Ureter (tissue), 1 donor: Measurements from ENCODE around the gene SHCBP1L. TPM values are rescaled to one million over a fixed set of nuclear protein-coding genes. Genes with fewer than 3 reads are reported as not detected.

Experiments used
- DNase-seq: peaks from one replicate; pipeline ENCODE4 v3.0.0-alpha.2; 2020; ENCODE audit warnings: low spot score
- total RNA-seq: library from RNA; stranded (reverse); gene quantifications from one replicate; pipeline ENCODE4 v1.2.4, GENCODE V29; 2023
- donor health status: DM: yes; HTN: yes; CAD: no.

Gene SHCBP1L
- total RNA-seq, 1 donor from 2014 or later: not detected

DNA sequence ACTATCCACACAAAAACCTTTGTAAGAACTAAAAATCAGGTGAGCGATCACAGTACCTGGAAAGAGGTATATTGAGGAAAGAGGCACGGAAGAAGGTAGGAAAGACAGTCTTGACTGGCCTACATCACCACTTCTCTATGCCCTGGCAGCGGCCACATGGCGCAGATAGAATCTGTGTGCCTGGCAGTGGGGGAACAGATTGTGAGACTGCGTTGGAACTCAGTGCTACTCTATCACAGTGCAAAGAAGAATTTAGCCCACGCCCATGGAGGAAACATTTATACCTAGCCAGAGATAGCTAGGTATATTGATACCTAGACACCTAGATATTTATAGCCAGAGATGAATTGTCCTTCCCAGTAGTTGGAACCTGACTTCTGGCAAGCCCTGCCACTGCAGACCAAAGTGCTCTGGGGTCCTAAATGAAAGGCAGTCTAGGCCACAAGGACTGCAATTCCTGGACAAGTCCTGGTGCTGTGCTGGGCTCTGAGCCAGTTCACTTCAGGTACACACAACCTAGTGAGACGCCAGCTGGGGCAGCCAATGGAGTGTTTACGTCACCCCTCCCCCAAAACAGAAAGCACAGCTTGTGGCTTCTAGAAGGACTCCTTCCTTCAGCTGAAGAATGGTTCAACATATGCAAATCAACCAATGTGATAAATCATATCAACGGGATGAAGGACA, 61.9 kb downstream of the SHCBP1L start:
- no peak for DNase-seq

DNA sequence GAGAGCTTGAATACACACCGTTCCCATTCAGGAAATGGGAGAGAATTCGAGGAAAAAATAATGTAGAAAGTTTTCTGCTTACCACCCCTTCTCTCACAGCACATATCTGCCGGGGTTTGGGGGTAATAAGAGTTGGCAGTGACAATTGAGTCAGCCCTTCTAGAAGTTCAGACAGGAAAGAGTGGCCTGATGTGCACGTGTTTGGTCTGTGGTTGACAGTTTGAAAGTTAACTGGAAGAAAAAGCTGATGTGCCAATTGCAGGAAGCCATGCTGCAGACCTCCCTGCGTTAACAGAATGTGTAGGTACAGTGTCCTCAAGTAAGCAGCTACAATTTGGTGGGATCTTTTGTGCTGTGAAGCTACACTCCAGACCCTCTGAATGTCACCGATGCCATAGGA, 63.0 kb downstream of the SHCBP1L start:
- DNase-seq: no peak

DNA sequence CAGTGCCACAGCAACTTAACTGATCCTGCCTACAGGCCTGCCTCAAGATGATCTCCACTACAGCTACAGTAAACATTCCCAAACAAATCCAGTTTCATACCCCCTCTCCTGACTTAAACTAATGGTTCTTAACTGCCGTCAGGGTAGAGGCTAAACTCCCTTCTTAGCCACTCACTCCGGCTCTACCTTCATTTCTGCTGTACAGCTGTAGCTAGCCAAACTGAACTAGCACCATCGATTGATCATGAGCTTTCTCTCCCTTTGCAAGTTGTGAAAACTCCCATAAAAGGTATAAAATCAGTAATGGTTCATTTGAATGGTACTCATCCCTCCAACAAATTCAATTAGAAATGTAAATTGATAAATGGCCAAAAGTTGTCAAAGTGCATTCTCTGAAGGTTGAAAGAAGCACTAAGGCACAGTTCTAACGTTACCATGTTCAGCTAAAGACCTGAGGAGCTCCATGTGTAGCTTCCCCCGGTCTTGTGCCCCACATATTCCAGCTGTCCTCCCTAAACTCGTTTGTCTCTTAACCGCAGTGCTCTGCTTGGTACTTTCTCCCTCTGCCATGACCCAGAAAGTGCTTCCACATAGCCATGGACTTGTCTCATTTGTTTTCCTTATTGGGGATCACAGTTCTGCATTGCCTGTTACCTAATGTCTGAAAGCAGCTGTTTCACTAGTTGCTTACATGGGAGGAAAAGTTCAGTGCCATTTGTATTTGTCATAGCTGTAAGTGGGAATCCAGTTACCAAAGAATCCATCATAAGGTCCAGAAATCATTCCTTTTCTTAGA, 64.0 kb downstream of the SHCBP1L start:
- DNase-seq: no peak

DNA sequence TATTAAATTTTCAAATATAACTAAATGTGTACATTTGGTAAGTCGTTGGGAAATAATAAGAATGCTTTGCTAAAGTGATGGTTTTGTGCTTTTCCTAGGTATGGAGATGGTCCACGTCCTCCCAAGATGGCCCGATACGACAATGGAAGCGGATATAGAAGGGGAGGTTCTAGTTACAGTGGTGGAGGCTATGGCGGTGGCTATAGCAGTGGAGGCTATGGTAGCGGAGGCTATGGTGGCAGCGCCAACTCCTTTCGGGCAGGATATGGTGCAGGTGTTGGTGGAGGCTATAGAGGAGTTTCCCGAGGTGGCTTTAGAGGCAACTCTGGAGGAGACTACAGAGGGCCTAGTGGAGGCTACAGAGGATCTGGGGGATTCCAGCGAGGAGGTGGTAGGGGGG, 66.0 kb downstream of the SHCBP1L start:
- DNase-seq: no peak

DNA sequence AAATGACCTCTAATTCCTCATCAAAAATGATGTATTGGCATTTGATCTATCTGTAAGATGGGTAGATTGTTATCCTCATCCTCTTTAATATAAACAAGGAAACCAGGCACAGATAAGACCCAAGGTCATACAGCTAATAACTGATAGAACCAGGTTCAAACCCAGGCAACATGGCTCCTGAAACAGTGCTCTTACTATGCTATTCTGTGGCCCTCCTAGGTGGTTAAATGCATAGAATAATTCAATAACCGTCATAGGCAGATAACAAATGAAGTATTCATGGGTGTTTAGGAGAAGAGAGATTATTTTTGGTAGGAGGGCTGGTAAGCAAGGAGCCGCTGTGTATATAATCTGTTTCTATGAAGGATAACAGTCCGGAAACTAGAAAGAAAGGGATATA, 67.4 kb downstream of the SHCBP1L start:
- DNase-seq: no peak

GRCh38 chr1:182884872-182885271, 68.1 kb downstream of the SHCBP1L start:
- DNase-seq: no peak

DNA sequence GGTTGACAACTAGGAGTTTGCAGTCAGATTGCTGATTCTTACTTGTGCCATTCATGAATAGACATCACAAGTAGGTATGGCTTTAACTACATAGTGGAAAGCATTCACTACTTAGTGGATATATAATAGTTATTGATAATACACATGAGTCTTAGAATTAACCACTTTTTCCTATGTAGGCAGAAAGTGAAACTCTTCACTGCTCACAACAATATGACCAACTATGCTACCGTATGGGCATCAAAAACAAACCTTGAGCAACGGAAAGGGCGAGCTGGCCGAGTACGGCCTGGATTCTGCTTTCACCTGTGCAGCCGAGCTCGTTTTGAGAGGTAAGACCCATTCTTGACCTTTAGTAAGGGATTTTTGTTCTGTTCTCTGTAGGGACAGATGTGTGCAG, 75.1 kb downstream of the SHCBP1L start:
- DNase-seq: no peak

DNA sequence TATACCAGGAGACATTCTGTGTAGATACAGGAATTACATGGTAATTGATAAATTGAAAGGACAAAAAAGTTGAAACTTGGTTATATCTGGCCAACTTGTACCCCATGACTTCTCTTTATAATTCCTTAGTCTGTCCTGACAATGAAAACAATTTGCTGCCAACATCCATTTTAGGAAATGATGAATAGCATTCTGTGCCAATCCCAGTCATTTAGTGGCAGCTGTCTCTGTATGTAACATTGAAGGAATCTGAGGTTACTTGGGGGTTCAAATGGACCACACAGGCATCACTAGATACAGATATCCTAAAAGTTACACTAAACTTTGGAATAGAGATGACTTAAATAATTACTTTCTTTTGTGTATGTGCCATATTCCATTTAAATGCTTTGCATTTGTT, 75.6 kb downstream of the SHCBP1L start:
- no peak for DNase-seq

- no peak for DNase-seq
These were observed 77.1 kb downstream of the SHCBP1L start for GRCh38 chr1:182875889-182876288.

- DNase-seq: no peak
These were observed 80.1 kb downstream of the SHCBP1L start for GRCh38 chr1:182872881-182873280.

DNA sequence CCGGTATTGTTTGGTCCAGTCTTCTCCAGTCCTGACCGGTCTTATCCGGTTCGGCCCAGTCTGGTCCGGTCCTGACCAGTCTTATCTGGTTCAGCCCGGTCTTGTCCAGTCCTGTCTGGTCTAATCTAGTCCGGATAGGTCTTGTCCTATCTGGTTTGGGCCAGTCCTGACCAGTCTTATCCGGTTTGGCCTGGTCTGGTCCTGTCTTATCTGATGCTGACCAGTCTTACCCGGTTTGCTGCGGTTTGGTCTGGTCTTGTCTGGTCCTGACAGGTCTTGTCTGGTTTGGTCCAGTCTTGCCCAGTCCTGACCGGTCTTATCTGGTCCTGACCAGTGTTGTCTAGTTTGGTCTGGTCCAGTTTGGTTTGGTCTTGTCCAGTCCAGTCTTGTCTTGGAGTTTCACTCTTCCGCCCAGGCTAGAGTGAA, 83.7 kb downstream of the SHCBP1L start:
- no peak for DNase-seq

DNA sequence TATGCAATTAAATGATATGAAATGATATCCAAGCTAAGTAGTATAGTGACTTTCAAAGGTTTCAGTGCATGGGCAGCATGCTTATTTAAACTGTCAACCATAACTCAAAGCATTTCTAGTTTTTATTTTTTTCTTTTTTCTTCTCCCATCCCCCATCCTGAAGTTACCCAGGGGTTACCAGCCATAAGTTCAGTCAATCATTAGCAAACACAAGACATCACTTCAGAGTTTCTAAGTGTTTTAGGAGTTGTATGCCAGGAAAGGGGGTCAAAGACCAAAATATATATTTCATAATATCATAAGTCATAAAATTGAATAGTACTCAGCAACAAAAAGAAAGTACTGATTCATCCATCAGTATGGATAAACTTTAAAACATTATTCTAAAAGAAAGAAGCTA, 85.1 kb downstream of the SHCBP1L start:
- no peak for DNase-seq

- DNase-seq: no peak
These were observed 89.0 kb downstream of the SHCBP1L start for GRCh38 chr1:182863940-182864339.

DNA sequence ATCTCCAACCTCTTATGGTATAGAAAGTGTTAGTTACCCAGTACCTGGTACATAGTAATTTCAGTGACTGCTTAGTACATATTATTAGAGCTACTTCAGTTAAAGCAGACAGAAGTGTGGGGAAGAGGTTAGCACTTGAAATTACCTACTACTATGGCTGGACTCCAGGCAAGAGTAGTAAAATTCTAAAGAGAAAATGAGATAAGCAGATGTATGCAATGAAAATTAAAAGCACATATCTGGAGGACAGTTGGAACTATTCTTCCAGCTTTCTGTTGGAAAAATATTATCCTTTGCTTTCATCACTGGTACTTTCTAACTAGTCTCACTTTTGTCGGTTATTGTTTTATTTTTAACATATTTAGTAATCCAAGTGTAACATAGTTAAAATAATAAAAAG, 90.1 kb downstream of the SHCBP1L start:
- no peak for DNase-seq

DNA sequence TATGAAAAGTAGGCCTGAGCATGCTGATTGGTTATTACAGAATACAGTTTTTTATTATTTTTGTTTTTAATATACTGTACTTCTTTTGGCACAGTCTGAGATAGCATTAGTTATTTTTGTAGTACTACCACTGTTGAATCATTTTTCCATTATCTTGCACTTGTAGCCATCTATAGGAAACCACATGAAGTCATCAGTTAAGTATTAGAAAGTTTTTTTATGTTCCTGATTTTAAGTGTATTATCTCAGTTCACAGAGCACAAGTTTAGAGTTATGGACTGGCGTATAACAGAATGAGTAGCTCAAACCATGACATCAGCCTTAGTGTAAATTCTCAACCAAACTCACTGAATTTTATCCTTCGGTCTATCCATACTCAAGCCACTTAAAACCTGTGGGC, 91.0 kb downstream of the SHCBP1L start:
- DNase-seq: no peak

DNA sequence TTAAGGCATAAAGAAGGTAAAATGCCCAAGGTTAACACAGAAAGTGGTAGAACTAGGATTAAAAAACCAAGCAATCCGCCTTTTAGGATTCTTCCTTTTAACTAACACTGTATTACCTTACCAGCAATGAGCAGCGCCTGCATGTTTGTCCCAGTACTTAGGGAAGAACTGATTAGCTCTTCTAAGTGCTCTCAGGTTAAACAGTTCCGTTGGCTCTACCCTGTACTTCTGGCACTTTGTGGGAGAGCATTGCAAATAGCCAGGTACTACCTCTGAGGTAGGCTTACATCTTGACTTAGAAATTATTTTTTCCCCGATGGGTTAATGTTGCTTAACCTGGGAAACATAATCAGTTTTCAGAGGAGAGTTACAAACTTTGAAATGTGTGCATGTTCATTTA, 92.3 kb downstream of the SHCBP1L start:
- no peak for DNase-seq

- DNase-seq: no peak
These were observed 95.8 kb downstream of the SHCBP1L start for GRCh38 chr1:182857212-182857611.

- DNase-seq: no peak
These were observed 97.1 kb downstream of the SHCBP1L start for GRCh38 chr1:182855911-182856310.

GRCh38 chr1:182851825-182852224, 101.1 kb downstream of the SHCBP1L start:
- no peak for DNase-seq

- no peak for DNase-seq
These were observed 102.6 kb downstream of the SHCBP1L start for GRCh38 chr1:182850319-182850718.
